HEK293T (cell line): Measurements from ENCODE around the gene NSFL1C.

ENCODE experiments used
- CTCF ChIA-PET: fragments of 350-600 bp; formaldehyde crosslinking; extraction: SDS; loops from one replicate; lab custom pipeline; 2021; ENCODE audit warnings: antibody characterized with exemption, inconsistent platforms; lab: Yijun Ruan, JAX
- POLR2A ChIA-PET: fragments of 350-600 bp; formaldehyde crosslinking; extraction: SDS; loops from one replicate; lab custom pipeline; 2020; ENCODE audit warnings: antibody characterized with exemption, inconsistent platforms; lab: Yijun Ruan, JAX
- DNase-seq: peaks from one replicate; pipeline ENCODE4 v3.0.0; 2012; ENCODE audit warnings: mixed read lengths; ENCODE audit errors: extremely low spot score
- ARNT ChIP-seq: fragments of 450-650 bp; IDR thresholded peaks from 2 replicates; pipeline ENCODE4 v1.6.1; 2017; ENCODE audit warnings: mild to moderate bottlenecking
- BHLHE40 ChIP-seq: fragments of 450-650 bp; IDR thresholded peaks from 2 replicates; pipeline ENCODE4 v1.6.1; 2016; ENCODE audit warnings: mild to moderate bottlenecking, moderate library complexity, borderline replicate concordance
- CTBP1 ChIP-seq: fragments of 450-650 bp; IDR thresholded peaks from 2 replicates; pipeline ENCODE4 v1.6.1; 2016; ENCODE audit warnings: borderline replicate concordance
- ELF4 ChIP-seq: fragments of 450-650 bp; IDR thresholded peaks from 2 replicates; pipeline ENCODE4 v1.6.1; 2017; ENCODE audit warnings: antibody characterized with exemption
- FOXA1 ChIP-seq: fragments of 450-650 bp; IDR thresholded peaks from 2 replicates; pipeline ENCODE4 v1.6.1; 2016; ENCODE audit warnings: mild to moderate bottlenecking
- FOXK2 ChIP-seq: fragments of 450-650 bp; IDR thresholded peaks from 2 replicates; pipeline ENCODE4 v1.6.1; 2016; ENCODE audit warnings: mild to moderate bottlenecking
- FOXM1 ChIP-seq: fragments of 450-650 bp; IDR thresholded peaks from 2 replicates; pipeline ENCODE4 v1.6.1; 2017; ENCODE audit warnings: mild to moderate bottlenecking, borderline replicate concordance
- HDGF ChIP-seq: fragments of 450-650 bp; IDR thresholded peaks from 2 replicates; pipeline ENCODE4 v1.6.1; 2017; ENCODE audit warnings: antibody characterized with exemption, borderline replicate concordance
- L3MBTL2 ChIP-seq: fragments of 450-650 bp; conservative IDR thresholded peaks from 2 replicates; pipeline ENCODE4 v1.6.1; 2016; ENCODE audit warnings: mild to moderate bottlenecking
- LEF1 ChIP-seq: fragments of 450-650 bp; IDR thresholded peaks from 2 replicates; pipeline ENCODE4 v1.6.1; 2017; ENCODE audit warnings: mild to moderate bottlenecking, borderline replicate concordance
- NFRKB ChIP-seq: fragments of 450-650 bp; IDR thresholded peaks from 2 replicates; pipeline ENCODE4 v1.6.1; 2016; ENCODE audit warnings: mild to moderate bottlenecking, moderate library complexity
- PKNOX1 ChIP-seq: fragments of 450-650 bp; IDR thresholded peaks from 2 replicates; pipeline ENCODE4 v1.6.1; 2016
- SP1 ChIP-seq: fragments of 450-650 bp; IDR thresholded peaks from 2 replicates; pipeline ENCODE4 v1.6.1; 2017
- SUZ12 ChIP-seq: fragments of 450-650 bp; IDR thresholded peaks from 2 replicates; pipeline ENCODE4 v1.6.1; 2016; ENCODE audit warnings: mild to moderate bottlenecking
- TARDBP ChIP-seq: fragments of 450-650 bp; IDR thresholded peaks from 2 replicates; pipeline ENCODE4 v1.6.1; 2016
- ZNF384 ChIP-seq: fragments of 450-650 bp; IDR thresholded peaks from 2 replicates; pipeline ENCODE4 v1.6.1; 2016

The NSFL1C gene

GRCh38 chr20:1465470-1466210 is 1.0 kb downstream of the NSFL1C start:
- ChIA-PET CTCF (no interaction called here), POLR2A (interaction anchor here (1.3 kb wide), 1 partner anchor 144 kb away, joined by 3 read pairs; no protein-coding TSS in a partner anchor)
- no peak for DNase-seq
- TF ChIP-seq LEF1 = no peak
- no peak for TF ChIP-seq CTBP1
- TF ChIP-seq HDGF = no peak
- TF ChIP-seq L3MBTL2 = no peak
- no peak for TF ChIP-seq ZNF384

GRCh38 chr20:1463971-1464570 is 2.6 kb downstream of the NSFL1C start:
- ChIA-PET POLR2A (no interaction called here), CTCF (no interaction called here)
- TF ChIP-seq LEF1 = no peak
- no peak for TF ChIP-seq FOXA1
- no peak for TF ChIP-seq FOXM1
- no peak for TF ChIP-seq TARDBP
- no peak for TF ChIP-seq HDGF
- TF ChIP-seq PKNOX1 = no peak
- TF ChIP-seq ARNT = no peak
- no peak for TF ChIP-seq ELF4
- no peak for TF ChIP-seq SP1
- TF ChIP-seq FOXK2 = no peak
- no peak for TF ChIP-seq L3MBTL2
- TF ChIP-seq SUZ12 = no peak
- TF ChIP-seq ZNF384 = no peak
- TF ChIP-seq NFRKB = no peak
- no peak for TF ChIP-seq BHLHE40
- no peak for TF ChIP-seq CTBP1
- DNase-seq = no peak

GRCh38 chr20:1462834-1463233 is 3.8 kb downstream of the NSFL1C start:
- TF ChIP-seq LEF1 = no peak
- no peak for TF ChIP-seq FOXK2
- TF ChIP-seq ZNF384 = no peak
- TF ChIP-seq CTBP1 = no peak
- no peak for TF ChIP-seq SP1
- no peak for TF ChIP-seq SUZ12
- no peak for TF ChIP-seq FOXA1
- no peak for TF ChIP-seq PKNOX1
- no peak for DNase-seq
- POLR2A ChIA-PET = no interaction called here
- CTCF ChIA-PET = no interaction called here

- CTCF ChIA-PET = no interaction called here
- POLR2A ChIA-PET = no interaction called here
- TF ChIP-seq HDGF = no peak
- TF ChIP-seq ARNT = no peak
- no peak for TF ChIP-seq BHLHE40
- TF ChIP-seq ELF4 = no peak
- TF ChIP-seq L3MBTL2 = no peak
- no peak for TF ChIP-seq NFRKB
- no peak for TF ChIP-seq TARDBP
- no peak for TF ChIP-seq FOXM1
- no peak for TF ChIP-seq PKNOX1
- DNase-seq = no peak
These were observed 4.6 kb downstream of the NSFL1C start for GRCh38 chr20:1462001-1462400.

GRCh38 chr20:1460275-1460674 is 6.4 kb downstream of the NSFL1C start:
- POLR2A ChIA-PET = no interaction called here
- DNase-seq = no peak
- CTCF ChIA-PET = no interaction called here
- TF ChIP-seq FOXK2 = no peak
- no peak for TF ChIP-seq CTBP1
- TF ChIP-seq SUZ12 = no peak
- TF ChIP-seq ELF4 = no peak

- POLR2A ChIA-PET = no interaction called here
- CTCF ChIA-PET = no interaction called here
- no peak for DNase-seq
- TF ChIP-seq CTBP1 = no peak
- no peak for TF ChIP-seq ARNT
- TF ChIP-seq ELF4 = no peak
- no peak for TF ChIP-seq ZNF384
- TF ChIP-seq TARDBP = no peak
- no peak for TF ChIP-seq PKNOX1
- TF ChIP-seq HDGF = no peak
- TF ChIP-seq LEF1 = no peak
- no peak for TF ChIP-seq SP1
- TF ChIP-seq BHLHE40 = no peak
- TF ChIP-seq FOXA1 = no peak
- TF ChIP-seq FOXM1 = no peak
- TF ChIP-seq FOXK2 = no peak
- TF ChIP-seq L3MBTL2 = no peak
These were observed 8.7 kb downstream of the NSFL1C start for GRCh38 chr20:1457992-1458391.

GRCh38 chr20:1456300-1456699 is 10.3 kb downstream of the NSFL1C start:
- ChIA-PET CTCF (no interaction called here), POLR2A (no interaction called here)
- TF ChIP-seq FOXM1 = no peak
- no peak for TF ChIP-seq ZNF384
- TF ChIP-seq ARNT = no peak
- TF ChIP-seq TARDBP = no peak
- TF ChIP-seq L3MBTL2 = no peak
- no peak for TF ChIP-seq BHLHE40
- TF ChIP-seq ELF4 = no peak
- no peak for TF ChIP-seq CTBP1
- no peak for TF ChIP-seq SUZ12
- TF ChIP-seq LEF1 = no peak
- TF ChIP-seq FOXA1 = no peak
- TF ChIP-seq NFRKB = no peak
- no peak for TF ChIP-seq PKNOX1
- no peak for DNase-seq
